GM19351 (cell line): ENCODE measurements around the gene GID8.

ENCODE experiments used
- ATAC-seq: cut with Tn5 transposase; IDR thresholded peaks from one replicate; pipeline ENCODE4 v1.9.1; 2021; ENCODE audit warnings: mild to moderate bottlenecking, moderate library complexity; ENCODE audit not compliant: unreplicated experiment

The GID8 gene

DNA sequence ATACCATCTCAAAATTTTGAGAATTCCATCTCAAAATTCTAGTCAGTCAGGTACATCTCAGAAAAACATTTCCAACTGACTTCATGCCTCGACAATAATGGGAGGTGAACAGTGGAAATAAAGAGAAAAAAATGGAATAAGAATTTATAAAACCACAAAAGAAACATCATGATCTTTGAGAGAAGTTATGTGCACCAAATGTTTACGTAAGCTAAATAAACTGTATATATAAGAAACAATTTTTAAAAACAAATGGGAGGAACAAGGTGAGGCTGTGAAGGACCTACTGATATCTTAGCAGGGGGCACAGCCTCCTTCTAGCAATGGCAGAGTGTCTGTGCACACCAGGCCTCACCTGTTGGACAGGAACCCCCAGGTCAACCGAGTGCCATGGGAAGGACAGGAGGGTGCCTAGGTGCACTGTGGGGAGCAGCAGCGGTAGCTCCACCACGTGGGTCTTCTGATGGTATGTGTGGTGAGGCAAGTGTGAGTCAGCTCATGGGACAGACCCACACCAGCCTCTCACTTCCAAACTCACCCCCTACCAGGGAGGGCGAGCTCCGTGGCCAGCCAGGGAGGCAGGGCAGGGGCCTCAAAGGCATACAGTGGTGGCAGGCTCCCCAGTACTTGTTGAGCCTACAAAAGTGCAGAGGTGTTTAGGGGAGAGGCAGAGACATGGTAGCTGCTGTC, 34.9 kb upstream of the GID8 start:
- no peak for ATAC-seq

DNA sequence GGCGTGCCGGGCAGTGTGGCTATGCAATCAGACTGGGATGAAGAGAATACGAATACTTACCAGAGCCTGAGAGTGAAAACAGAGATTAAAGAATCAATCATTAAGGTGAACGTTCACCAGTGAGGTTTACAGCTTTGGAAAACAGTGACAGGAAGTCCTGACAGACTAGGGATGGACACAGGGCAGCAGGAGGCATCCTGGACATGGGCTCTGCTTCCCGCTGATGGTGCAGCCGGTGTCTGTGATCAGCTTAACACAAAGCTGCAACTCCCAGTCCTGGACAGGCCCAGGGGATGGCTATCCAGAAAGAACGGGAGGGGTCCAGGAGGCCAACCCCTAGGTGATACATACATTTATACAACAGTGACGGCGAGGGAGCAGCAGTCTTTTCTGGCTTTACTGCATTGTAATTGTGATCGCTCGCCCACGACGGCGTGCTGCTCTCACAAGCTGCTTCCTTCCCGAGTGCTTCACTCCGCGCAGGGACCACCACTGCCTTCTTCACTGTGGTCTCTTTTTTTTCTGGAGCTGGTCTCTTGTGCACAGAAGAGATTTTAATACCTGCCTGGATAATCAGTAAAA, 32.3 kb upstream of the GID8 start:
- ATAC-seq = no peak

GRCh38 chr20:62906209-62906608, 31.7 kb upstream of the GID8 start:
- ATAC-seq = no peak

DNA sequence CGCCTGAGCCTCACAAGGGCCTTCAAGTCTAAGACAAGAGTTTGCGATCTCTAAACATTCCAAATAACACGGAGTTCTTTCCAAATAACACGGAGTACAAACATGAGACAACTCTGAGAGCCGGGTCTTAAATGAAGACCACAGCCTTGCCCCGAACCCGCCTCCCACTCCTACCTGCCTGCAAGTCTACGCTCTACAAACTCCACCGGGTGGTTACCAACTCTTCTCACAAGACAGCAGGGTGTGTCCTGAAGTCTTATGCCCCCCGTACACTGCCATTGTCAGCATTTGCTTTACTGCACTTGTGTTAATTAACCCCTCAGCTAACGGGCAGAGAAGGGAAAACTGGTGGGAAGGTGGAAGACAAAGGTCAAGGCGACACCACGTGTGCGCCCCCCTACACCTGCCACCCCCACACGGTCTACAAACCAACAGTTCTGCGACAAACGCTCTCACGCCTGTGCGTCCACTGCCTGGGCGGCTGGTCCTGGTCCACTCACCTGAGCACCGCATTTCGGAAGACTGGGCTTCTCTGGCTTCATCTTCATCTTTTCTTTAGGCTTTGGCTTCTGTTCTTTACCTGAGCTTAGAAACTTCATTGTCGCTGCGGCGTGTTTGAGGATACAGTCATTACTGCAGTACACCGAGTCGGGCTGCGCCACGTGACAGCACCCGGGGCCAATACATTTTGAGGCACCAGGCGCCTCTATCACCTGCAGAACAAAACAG, 31.1 kb upstream of the GID8 start:
- no peak for ATAC-seq

- no peak for ATAC-seq
Measured at GRCh38 chr20:62907384-62908317, 30.3 kb upstream of the GID8 start.

GRCh38 chr20:62908971-62909791, 28.8 kb upstream of the GID8 start:
- ATAC-seq = no peak

- no peak for ATAC-seq
Measured at GRCh38 chr20:62910217-62910766, 27.7 kb upstream of the GID8 start.

GRCh38 chr20:62910777-62911497, 27.0 kb upstream of the GID8 start:
- ATAC-seq = no peak

GRCh38 chr20:62911701-62912280, 26.2 kb upstream of the GID8 start:
- no peak for ATAC-seq

GRCh38 chr20:62913043-62913630, 24.8 kb upstream of the GID8 start:
- no peak for ATAC-seq

- ATAC-seq = no peak
Measured at GRCh38 chr20:62914436-62914835, 23.5 kb upstream of the GID8 start.

GRCh38 chr20:62914970-62915457, 22.9 kb upstream of the GID8 start:
- no peak for ATAC-seq

GRCh38 chr20:62916703-62917476, 21.1 kb upstream of the GID8 start:
- no peak for ATAC-seq

- no peak for ATAC-seq
Measured at GRCh38 chr20:62917720-62918119, 20.2 kb upstream of the GID8 start.

GRCh38 chr20:62918147-62918546, 19.8 kb upstream of the GID8 start:
- peak; percentile 59 for ATAC-seq

DNA sequence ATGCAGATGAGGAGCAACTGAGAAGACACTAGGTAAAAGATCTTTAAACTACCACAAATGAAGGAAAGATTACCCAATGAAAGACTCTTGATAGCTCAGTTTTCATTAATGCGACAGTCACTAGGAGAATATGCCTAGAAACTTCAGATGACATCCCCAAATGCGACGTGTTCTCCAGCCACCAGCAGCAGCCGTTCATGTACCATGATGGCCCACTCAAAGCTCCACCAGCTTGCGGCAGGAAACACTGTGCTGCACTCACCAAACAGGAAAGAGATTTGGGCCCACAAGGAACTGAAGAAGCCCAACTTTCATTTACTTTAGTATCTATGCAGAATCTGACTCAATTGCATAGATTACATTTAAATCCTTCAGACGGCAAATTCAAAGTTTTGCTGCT, 19.1 kb upstream of the GID8 start:
- ATAC-seq = no peak

DNA sequence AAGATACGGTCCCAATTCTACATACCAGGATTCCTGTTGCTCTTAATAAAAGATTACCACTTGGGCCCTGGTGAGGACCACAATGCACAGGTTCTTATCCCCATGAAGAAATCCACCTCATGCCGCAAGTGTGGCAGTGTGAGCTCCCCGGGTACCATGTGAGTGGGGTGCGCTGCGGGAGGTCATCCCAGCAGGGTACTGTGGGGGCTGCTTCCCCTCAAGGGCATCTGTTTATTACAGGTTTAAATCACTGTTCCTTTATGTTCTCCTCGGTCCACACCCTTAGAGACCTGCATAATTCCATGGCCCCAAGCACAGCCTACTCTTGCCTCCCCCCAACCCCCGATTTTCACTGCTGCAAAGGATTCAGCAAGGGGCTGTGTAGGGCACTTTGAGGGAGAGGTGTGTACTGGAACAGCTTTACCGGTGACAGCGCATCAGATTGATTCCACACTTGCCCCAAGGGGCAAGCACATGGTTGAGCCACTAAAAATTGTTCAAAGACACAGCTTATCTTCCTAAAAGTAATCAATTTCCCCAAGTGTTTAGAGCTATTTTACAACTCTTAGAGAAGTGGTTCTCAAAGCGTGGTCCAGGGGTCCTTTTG, 17.8 kb upstream of the GID8 start:
- ATAC-seq = no peak
